ENCODE data around the gene RIMBP2.

The RIMBP2 gene

GRCh38 chr12:130667421-130667960 is 48.6 kb downstream of the RIMBP2 start:
- no peak overlapping the region for H3K4me3 ChIP-seq (ENCODE audit: control insufficient read depth, low read depth, low read length)
- TF ChIP-seq CTCF (IDR thresholded peaks at IDR 0.05; ENCODE audit: control insufficient read depth, insufficient read depth, low read depth, low read length, missing control alignments) = no peak
- no peak for DNase-seq (ENCODE audit: low read depth)

GRCh38 chr12:130666645-130667044 is 49.5 kb downstream of the RIMBP2 start:
- TF ChIP-seq CTCF (IDR thresholded peaks at IDR 0.05; ENCODE audit: control insufficient read depth, insufficient read depth, low read depth, low read length, missing control alignments) = no peak
- H3K4me3 ChIP-seq (ENCODE audit: control insufficient read depth, low read depth, low read length) = no peak overlapping the region
- no peak for DNase-seq (ENCODE audit: low read depth)

GRCh38 chr12:130665753-130666152 is 50.3 kb downstream of the RIMBP2 start:
- no peak for TF ChIP-seq CTCF (IDR thresholded peaks at IDR 0.05; ENCODE audit: control insufficient read depth, insufficient read depth, low read depth, low read length, missing control alignments)

GRCh38 chr12:130664772-130665171 is 51.3 kb downstream of the RIMBP2 start:
- no peak for TF ChIP-seq CTCF (IDR thresholded peaks at IDR 0.05; ENCODE audit: control insufficient read depth, insufficient read depth, low read depth, low read length, missing control alignments)
- DNase-seq (ENCODE audit: low read depth) = no peak

More at GRCh38 chr12:130665753-130666152, 50.3 kb downstream of the RIMBP2 start:
- DNase-seq (ENCODE audit: low read depth) = no peak
- no peak overlapping the region for H3K4me3 ChIP-seq (ENCODE audit: control insufficient read depth, low read depth, low read length)

GRCh38 chr12:130664252-130664651 is 51.8 kb downstream of the RIMBP2 start:
- no peak overlapping the region for H3K4me3 ChIP-seq (ENCODE audit: control insufficient read depth, low read depth, low read length)
- no peak for DNase-seq (ENCODE audit: low read depth)
- no peak for TF ChIP-seq CTCF (IDR thresholded peaks at IDR 0.05; ENCODE audit: control insufficient read depth, insufficient read depth, low read depth, low read length, missing control alignments)

More at GRCh38 chr12:130664772-130665171, 51.3 kb downstream of the RIMBP2 start:
- H3K4me3 ChIP-seq (ENCODE audit: control insufficient read depth, low read depth, low read length) = no peak overlapping the region

GRCh38 chr12:130663514-130663913 is 52.6 kb downstream of the RIMBP2 start:
- no peak for TF ChIP-seq CTCF (IDR thresholded peaks at IDR 0.05; ENCODE audit: control insufficient read depth, insufficient read depth, low read depth, low read length, missing control alignments)
- no peak for DNase-seq (ENCODE audit: low read depth)

More at GRCh38 chr12:130663514-130663913, 52.6 kb downstream of the RIMBP2 start:
- H3K4me3 ChIP-seq (ENCODE audit: control insufficient read depth, low read depth, low read length) = no peak overlapping the region

All from AG09309 (cell line).